GM23338 (cell line): ENCODE results near the gene POU5F1. TPM values are rescaled to one million over a fixed set of nuclear protein-coding genes. Genes with fewer than 3 reads are reported as not detected.

Source experiments
- ATAC-seq: fragments of 200-7000 bp; cut with Tn5 transposase; 3 replicates; pipeline ENCODE4 v1.9.1; 2020
- DNase-seq: peaks from one replicate; pipeline ENCODE4 v3.0.0-alpha.2; 2015; ENCODE audit warnings: low spot score
- H2AFZ ChIP-seq: fragments of 200-600 bp; sonication (generic); 2 replicates; pipeline ENCODE4 v1.8.0; 2016; ENCODE audit warnings: antibody characterized with exemption, mild to moderate bottlenecking, moderate library complexity
- H3F3A ChIP-seq: fragments of 200-600 bp; sonication (generic); replicated peaks from 2 replicates; pipeline ENCODE4 v1.8.0; 2017; ENCODE audit warnings: antibody characterized with exemption, mixed run types, low read depth
- H3K27ac ChIP-seq: fragments of 200-600 bp; sonication (generic); 2 replicates; pipeline ENCODE4 v1.6.1; 2016; ENCODE audit warnings: low read depth
- H3K27me3 ChIP-seq: fragments of 200-600 bp; sonication (generic); 2 replicates; pipeline ENCODE4 v1.8.0; 2016; ENCODE audit warnings: mild to moderate bottlenecking, mixed run types, moderate library complexity; ENCODE audit not compliant: insufficient read depth
- H3K36me3 ChIP-seq: fragments of 200-600 bp; sonication (generic); 2 replicates; pipeline ENCODE4 v1.8.0; 2016; ENCODE audit warnings: mild to moderate bottlenecking; ENCODE audit not compliant: insufficient read depth
- H3K4me1 ChIP-seq: fragments of 200-600 bp; sonication (generic); 2 replicates; pipeline ENCODE4 v1.8.0; 2016; ENCODE audit warnings: mild to moderate bottlenecking, moderate library complexity; ENCODE audit not compliant: insufficient read depth
- H3K4me2 ChIP-seq: fragments of 200-600 bp; sonication (generic); 2 replicates; pipeline ENCODE4 v1.7.1; 2017; ENCODE audit warnings: mixed run types
- H3K4me3 ChIP-seq: fragments of 200-600 bp; sonication (generic); 2 replicates; pipeline ENCODE4 v1.6.1; 2016; ENCODE audit warnings: mixed run types
- H3K79me2 ChIP-seq: fragments of 200-600 bp; sonication (generic); replicated peaks from 2 replicates; pipeline ENCODE4 v1.8.0; 2017; ENCODE audit warnings: mild to moderate bottlenecking; ENCODE audit not compliant: insufficient read depth
- H3K9me2 ChIP-seq: fragments of 200-600 bp; sonication (generic); 2 replicates; pipeline ENCODE4 v1.8.0; 2017; ENCODE audit not compliant: insufficient read depth
- H4K20me1 ChIP-seq: fragments of 200-600 bp; sonication (generic); replicated peaks from 2 replicates; pipeline ENCODE4 v1.8.0; 2017; ENCODE audit warnings: mild to moderate bottlenecking; ENCODE audit not compliant: insufficient read depth
- H3K27ac Mint-ChIP-seq: 2 replicates; pipeline ENCODE4 v1.8.0; 2020; ENCODE audit warnings: inconsistent platforms, mild to moderate bottlenecking, moderate library complexity, mixed read lengths
- H3K27me3 Mint-ChIP-seq: 3 replicates; pipeline ENCODE4 v1.8.0; 2022; ENCODE audit warnings: low read depth, mild to moderate bottlenecking, moderate library complexity, mixed read lengths, inconsistent platforms; ENCODE audit not compliant: insufficient read depth, poor library complexity
- H3K36me3 Mint-ChIP-seq: 3 replicates; pipeline ENCODE4 v1.8.0; 2021; ENCODE audit warnings: low read depth, mild to moderate bottlenecking, inconsistent platforms, moderate library complexity, mixed read lengths
- H3K4me1 Mint-ChIP-seq: 3 replicates; pipeline ENCODE4 v1.8.0; 2020; ENCODE audit warnings: mild to moderate bottlenecking, inconsistent platforms, mixed read lengths
- H3K4me3 Mint-ChIP-seq: 3 replicates; pipeline ENCODE4 v1.8.0; 2021; ENCODE audit warnings: moderate library complexity, mild to moderate bottlenecking, inconsistent platforms, mixed read lengths
- H3K9me3 Mint-ChIP-seq: 3 replicates; pipeline ENCODE4 v1.8.0; 2020; ENCODE audit warnings: moderate library complexity, mild to moderate bottlenecking, inconsistent platforms, mixed read lengths
- CREB1 ChIP-seq: fragments of 250-450 bp; sonication (Bioruptor Pico); IDR thresholded peaks from 2 replicates; pipeline ENCODE4 v1.5.0; 2020; ENCODE audit warnings: low read depth, mild to moderate bottlenecking, moderate library complexity
- CTCF ChIP-seq, 2 experiments: fragments of 200-600 bp in 1 of 2; sonication (generic) in 1 of 2; conservative IDR thresholded peaks; 2 replicates each; pipeline versions ENCODE4 v1.5.1 to v1.6.1; 2016 to 2017; ENCODE audit warnings: antibody characterized with exemption in 2 of 2, low read depth in 2 of 2, mild to moderate bottlenecking in 2 of 2, moderate library complexity in 1 of 2
- ETS1 ChIP-seq: IDR thresholded peaks from 2 replicates; pipeline ENCODE4 v1.6.1; 2016; ENCODE audit warnings: antibody characterized with exemption
- EZH2 ChIP-seq: fragments of 200-600 bp; sonication (generic); IDR thresholded peaks from one replicate; pipeline ENCODE4 v1.8.0; 2017; ENCODE audit warnings: antibody characterized with exemption, mild to moderate bottlenecking, low read depth; ENCODE audit not compliant: unreplicated experiment
- EZH2phosphoT487 ChIP-seq: fragments of 200-600 bp; sonication (generic); IDR thresholded peaks from one replicate; pipeline ENCODE4 v1.8.1; 2018; ENCODE audit warnings: antibody characterized with exemption; ENCODE audit not compliant: unreplicated experiment
- JUNB ChIP-seq: IDR thresholded peaks from one replicate; pipeline ENCODE4 v1.6.1; 2016; ENCODE audit warnings: antibody characterized with exemption; ENCODE audit not compliant: unreplicated experiment
- NANOG ChIP-seq: IDR thresholded peaks from 2 replicates; pipeline ENCODE4 v1.6.1; 2016; ENCODE audit warnings: antibody characterized with exemption, borderline replicate concordance
- POLR2AphosphoS5 ChIP-seq: IDR thresholded peaks from 2 replicates; pipeline ENCODE4 v1.6.1; 2016; ENCODE audit warnings: antibody characterized with exemption, low read depth
- REST ChIP-seq: IDR thresholded peaks from one replicate; pipeline ENCODE4 v1.6.1; 2018; ENCODE audit warnings: antibody characterized with exemption; ENCODE audit not compliant: unreplicated experiment
- STAT1 ChIP-seq: IDR thresholded peaks from one replicate; pipeline ENCODE4 v1.6.1; 2016; ENCODE audit warnings: antibody characterized with exemption; ENCODE audit not compliant: unreplicated experiment
- ZNF114 ChIP-seq: fragments of 250-450 bp; sonication (Bioruptor Pico); IDR thresholded peaks from 2 replicates; pipeline ENCODE4 v1.5.0; 2020; ENCODE audit warnings: mild to moderate bottlenecking, moderate library complexity
- ZNF331 ChIP-seq: fragments of 250-450 bp; sonication (Bioruptor Pico); IDR thresholded peaks from 2 replicates; pipeline ENCODE4 v1.5.0; 2020; ENCODE audit warnings: low read depth, mild to moderate bottlenecking, moderate library complexity
- polyA plus RNA-seq: library from polyadenylated mRNA; unstranded; fragments of >200 nt; fragmentation: Nextera tagmentation; extraction: Ambion mirVana; gene quantifications from 2 replicates; pipeline ENCODE4 v1.2.1, GENCODE V29; 2016
- total RNA-seq: library from RNA; depleted of rRNA; stranded (reverse); fragments of >200 nt; shearing (Covaris generic); gene quantifications from 2 replicates; pipeline ENCODE4 v1.2.3, GENCODE V29; 2014
- TF ChIP-seq, protein P1 (sequence below): fragments of 250-450 bp; sonication (Bioruptor Pico); IDR thresholded peaks from 2 replicates; pipeline ENCODE4 v1.5.0; 2020; ENCODE audit warnings: mild to moderate bottlenecking, moderate library complexity

The POU5F1 gene
- total and polyA plus RNA-seq, 2 experiments from 2014 or later, result 1,839 to 3,419 TPM

GRCh38 chr6:31154436-31154835 lies 16.0 kb downstream of the POU5F1 start:
- H3K4me1 ChIP-seq, result peaks cover 14% of the 10 kb centered on the region
- Mint-ChIP-seq H3K4me3 (no peak overlapping the region), H3K4me1 (peaks cover 17% of the 10 kb centered on the region), H3K36me3 (peaks cover 57% of the 10 kb centered on the region), H3K9me3 (no peaks in the 10 kb centered on the region), H3K27ac (no peak overlapping the region), H3K27me3 (peaks cover 14% of the 10 kb centered on the region)
- H3K9me2 ChIP-seq, result no peaks in the 10 kb centered on the region
- H3K4me3 ChIP-seq, result no peak overlapping the region
- no peak overlapping the region for H2AFZ ChIP-seq
- ATAC-seq (no peak), DNase-seq (no peak)
- H3K27me3 ChIP-seq, result no peaks in the 10 kb centered on the region
- peaks cover 9% of the 10 kb centered on the region for H3F3A ChIP-seq
- 0 out of 2 replicates have a peak, but pooled peaks cover 3% of the 10 kb centered on the region for H3K79me2 ChIP-seq
- no peak overlapping the region for H3K4me2 ChIP-seq
- TF ChIP-seq ZNF114 (CRISPR knock-in tag) (no peak), POLR2AphosphoS5 (no peak), ZNF331 (CRISPR knock-in tag) (no peak), EZH2phosphoT487 (no peak), CTCF (conservative IDR thresholded peaks at IDR 0.05; ENCODE audit: low read depth in 2 of 2) (no peak), ETS1 (no peak), EZH2 (no peak), CREB1 (no peak), JUNB (no peak), REST (no peak), STAT1 (no peak), NANOG (no peak)
- TF ChIP-seq, protein P1, sequence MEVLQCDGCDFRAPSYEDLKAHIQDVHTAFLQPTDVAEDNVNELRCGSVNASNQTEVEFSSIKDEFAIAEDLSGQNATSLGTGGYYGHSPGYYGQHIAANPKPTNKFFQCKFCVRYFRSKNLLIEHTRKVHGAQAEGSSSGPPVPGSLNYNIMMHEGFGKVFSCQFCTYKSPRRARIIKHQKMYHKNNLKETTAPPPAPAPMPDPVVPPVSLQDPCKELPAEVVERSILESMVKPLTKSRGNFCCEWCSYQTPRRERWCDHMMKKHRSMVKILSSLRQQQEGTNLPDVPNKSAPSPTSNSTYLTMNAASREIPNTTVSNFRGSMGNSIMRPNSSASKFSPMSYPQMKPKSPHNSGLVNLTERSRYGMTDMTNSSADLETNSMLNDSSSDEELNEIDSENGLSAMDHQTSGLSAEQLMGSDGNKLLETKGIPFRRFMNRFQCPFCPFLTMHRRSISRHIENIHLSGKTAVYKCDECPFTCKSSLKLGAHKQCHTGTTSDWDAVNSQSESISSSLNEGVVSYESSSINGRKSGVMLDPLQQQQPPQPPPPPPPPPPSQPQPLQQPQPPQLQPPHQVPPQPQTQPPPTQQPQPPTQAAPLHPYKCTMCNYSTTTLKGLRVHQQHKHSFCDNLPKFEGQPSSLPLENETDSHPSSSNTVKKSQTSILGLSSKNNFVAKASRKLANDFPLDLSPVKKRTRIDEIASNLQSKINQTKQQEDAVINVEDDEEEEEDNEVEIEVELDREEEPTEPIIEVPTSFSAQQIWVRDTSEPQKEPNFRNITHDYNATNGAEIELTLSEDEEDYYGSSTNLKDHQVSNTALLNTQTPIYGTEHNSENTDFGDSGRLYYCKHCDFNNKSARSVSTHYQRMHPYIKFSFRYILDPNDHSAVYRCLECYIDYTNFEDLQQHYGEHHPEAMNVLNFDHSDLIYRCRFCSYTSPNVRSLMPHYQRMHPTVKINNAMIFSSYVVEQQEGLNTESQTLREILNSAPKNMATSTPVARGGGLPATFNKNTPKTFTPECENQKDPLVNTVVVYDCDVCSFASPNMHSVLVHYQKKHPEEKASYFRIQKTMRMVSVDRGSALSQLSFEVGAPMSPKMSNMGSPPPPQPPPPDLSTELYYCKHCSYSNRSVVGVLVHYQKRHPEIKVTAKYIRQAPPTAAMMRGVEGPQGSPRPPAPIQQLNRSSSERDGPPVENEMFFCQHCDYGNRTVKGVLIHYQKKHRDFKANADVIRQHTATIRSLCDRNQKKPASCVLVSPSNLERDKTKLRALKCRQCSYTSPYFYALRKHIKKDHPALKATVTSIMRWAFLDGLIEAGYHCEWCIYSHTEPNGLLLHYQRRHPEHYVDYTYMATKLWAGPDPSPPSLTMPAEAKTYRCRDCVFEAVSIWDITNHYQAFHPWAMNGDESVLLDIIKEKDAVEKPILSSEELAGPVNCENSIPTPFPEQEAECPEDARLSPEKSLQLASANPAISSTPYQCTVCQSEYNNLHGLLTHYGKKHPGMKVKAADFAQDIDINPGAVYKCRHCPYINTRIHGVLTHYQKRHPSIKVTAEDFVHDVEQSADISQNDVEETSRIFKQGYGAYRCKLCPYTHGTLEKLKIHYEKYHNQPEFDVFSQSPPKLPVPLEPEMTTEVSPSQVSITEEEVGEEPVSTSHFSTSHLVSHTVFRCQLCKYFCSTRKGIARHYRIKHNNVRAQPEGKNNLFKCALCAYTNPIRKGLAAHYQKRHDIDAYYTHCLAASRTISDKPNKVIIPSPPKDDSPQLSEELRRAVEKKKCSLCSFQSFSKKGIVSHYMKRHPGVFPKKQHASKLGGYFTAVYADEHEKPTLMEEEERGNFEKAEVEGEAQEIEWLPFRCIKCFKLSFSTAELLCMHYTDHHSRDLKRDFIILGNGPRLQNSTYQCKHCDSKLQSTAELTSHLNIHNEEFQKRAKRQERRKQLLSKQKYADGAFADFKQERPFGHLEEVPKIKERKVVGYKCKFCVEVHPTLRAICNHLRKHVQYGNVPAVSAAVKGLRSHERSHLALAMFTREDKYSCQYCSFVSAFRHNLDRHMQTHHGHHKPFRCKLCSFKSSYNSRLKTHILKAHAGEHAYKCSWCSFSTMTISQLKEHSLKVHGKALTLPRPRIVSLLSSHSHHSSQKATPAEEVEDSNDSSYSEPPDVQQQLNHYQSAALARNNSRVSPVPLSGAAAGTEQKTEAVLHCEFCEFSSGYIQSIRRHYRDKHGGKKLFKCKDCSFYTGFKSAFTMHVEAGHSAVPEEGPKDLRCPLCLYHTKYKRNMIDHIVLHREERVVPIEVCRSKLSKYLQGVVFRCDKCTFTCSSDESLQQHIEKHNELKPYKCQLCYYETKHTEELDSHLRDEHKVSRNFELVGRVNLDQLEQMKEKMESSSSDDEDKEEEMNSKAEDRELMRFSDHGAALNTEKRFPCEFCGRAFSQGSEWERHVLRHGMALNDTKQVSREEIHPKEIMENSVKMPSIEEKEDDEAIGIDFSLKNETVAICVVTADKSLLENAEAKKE (CRISPR knock-in tag), result no peak
- no peak overlapping the region for H3K27ac ChIP-seq
- H4K20me1 ChIP-seq, result no peaks in the 10 kb centered on the region
- H3K36me3 ChIP-seq, result peaks cover 2% of the 10 kb centered on the region; the same call in 1 of the 2 replicates
